HG03159 (cell line): ENCODE data around the gene VMP1.
A peak's percentile ranks its signal among the peaks of the same experiment; 100 is the strongest.

Source experiments
- ATAC-seq: cut with Tn5 transposase; IDR thresholded peaks from one replicate; pipeline ENCODE4 v1.9.1; 2021; ENCODE audit warnings: mild to moderate bottlenecking, moderate library complexity; ENCODE audit not compliant: unreplicated experiment

Gene VMP1

DNA sequence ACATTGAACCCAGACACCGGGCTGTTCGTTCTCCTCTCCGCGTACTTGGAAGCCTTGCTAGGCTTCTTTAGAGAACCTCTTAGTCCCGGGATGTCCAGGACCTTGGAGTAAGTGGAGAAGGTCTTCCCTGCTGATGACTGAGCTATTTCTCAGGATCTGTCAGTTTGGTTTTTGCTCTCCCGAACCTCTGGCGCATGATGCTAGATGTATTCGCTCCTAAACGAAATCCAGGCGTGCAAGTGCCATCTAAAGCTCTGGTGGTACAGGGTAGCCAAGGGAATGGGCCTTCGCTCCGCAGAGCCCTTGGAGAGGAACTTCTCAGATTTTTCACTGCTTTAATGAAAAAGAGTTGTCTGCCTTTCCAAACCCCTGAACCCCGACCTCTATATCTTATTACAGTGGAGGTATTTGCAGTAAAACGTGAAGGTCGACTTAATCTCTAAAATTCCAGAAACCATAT, 547 bp downstream of the VMP1 start:
- peak; percentile 6 for ATAC-seq

GRCh38 chr17:59711936-59712335, 4.5 kb downstream of the VMP1 start:
- ATAC-seq: no peak

DNA sequence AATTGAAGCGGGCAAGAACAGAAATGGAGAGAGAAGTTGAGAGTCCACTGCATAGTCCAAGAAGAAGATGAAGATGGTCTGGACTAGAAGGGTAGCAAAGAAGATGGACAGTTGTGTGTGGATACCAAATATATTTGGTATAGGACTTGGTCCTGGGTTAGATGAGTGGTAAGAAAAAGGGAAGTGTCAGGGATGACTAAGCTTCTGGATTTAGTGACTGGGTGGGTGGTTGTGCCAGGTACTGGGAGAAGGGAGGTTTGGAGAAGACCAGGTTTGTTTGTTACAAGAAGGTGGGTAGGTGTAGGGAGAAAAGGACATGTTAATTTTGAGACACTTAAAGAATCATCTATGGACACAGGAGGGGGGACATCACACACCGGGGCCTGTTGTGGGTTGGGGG, 5.4 kb downstream of the VMP1 start:
- ATAC-seq: no peak

DNA sequence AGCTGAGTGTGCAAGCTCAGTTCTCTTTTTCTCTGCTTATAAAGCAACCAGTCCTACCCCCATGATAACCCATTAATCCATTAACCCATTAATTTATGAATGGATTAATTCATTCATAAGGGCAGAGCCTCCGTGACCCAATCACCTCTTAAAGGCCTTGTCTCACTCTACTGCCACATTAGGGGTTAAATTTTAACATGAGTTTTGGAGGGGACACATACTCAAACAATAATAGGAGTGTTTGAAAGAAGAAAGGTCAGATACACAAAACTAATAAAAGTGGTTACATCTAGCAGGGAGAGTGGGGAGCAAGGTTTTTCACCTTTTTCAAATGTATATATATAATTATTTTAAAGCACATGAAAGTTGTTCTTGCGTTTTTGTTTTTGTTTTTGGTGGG, 6.8 kb downstream of the VMP1 start:
- ATAC-seq: no peak

GRCh38 chr17:59716427-59716826, 9.0 kb downstream of the VMP1 start:
- no peak for ATAC-seq

GRCh38 chr17:59719526-59719925, 12.1 kb downstream of the VMP1 start:
- no peak for ATAC-seq

DNA sequence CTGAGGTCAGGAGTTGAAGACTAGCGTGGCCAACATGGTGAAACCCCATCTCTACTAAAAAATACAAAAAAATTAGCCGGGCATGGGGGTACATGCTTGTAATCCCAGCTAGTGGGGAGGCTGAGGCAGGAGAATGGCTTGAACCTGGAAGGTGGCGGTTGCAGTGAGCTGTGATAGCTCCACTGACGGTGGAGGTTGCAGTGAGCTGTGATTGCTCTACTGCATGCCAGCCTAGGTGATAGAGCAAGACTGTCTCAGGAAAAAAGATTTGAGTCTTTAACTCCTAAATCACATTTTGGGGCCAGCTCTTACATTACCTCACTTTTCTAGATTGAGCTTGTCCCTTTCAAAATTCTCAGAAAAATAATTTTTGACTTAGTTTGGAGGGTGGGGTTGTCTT, 15.2 kb downstream of the VMP1 start:
- no peak for ATAC-seq

DNA sequence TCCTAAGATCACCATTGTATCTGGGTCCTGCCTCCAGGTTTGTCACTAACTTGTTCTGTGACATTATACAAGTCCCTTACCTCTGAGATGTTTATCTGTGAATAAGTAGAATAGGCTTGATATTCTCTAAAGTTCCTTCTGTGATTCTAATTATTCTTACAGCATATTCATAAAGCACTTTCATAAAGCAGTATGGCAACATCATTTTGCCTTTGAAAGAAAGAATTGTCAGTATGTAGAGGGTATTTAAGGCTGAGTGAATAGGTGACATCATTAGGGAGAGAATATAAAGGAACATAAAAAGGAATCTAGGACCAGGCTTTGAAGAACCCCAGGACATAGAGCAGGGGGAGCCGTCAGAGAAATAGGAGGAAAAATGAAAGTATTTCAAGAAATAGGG, 15.6 kb downstream of the VMP1 start:
- ATAC-seq: no peak

DNA sequence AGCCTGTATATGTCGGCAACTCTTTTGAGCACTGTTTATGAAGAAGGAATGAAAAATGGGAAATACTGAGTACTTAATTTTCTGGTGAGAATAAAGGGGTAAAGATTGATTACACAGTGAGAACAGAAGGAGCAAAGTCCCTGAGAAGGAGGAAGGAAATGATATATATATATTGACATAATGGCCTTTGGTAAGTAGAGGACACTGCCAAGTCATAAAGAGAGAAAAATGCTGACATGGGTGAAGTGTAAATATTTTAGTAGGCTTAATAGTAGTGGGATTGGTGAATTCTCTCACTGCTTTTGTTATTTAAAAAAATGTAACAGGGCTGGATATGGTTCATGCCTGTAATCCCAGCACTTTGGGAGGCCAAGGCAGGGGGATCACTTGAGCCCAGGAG, 16.2 kb downstream of the VMP1 start:
- no peak for ATAC-seq

DNA sequence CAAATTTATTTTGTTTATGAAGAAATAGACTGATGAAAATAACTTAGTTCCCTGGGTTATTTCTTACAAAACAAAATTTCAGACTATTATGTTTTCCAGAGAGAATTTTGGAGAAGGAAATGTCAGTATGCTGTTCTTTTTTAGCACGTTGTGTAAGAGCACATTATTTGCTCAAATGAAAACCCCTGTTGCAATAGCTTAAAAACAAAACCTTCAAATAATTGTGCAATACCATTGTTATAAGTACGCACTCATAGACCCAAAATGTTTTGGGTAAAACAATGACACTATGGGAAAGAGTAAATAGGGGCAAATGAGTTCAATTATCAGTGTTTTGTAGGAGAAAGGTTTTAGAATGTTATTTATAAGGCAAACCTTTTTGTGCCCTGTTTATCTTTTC, 18.2 kb downstream of the VMP1 start:
- ATAC-seq: no peak

- no peak for ATAC-seq
Observed at GRCh38 chr17:59727817-59728533, 20.5 kb downstream of the VMP1 start.

GRCh38 chr17:59730268-59730834, 22.9 kb downstream of the VMP1 start:
- no peak for ATAC-seq

DNA sequence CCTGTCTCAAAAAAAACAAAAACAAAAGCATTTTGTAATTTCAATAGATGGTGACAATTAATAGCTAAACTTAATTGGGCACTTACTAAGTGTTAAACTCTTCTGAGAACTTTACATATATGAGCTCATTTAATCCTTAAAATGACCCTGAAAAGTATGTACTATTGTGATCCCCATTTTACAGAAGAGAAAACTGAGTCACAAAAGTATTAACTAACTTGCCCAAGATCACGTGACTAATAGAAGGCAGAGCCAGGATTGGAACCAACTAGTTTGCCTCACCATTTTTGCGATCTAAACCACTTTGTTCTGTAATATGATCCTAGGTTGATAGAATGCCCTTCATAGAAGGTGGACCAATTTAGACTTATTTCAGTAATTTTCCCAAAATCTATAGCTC, 26.2 kb downstream of the VMP1 start:
- ATAC-seq: no peak

DNA sequence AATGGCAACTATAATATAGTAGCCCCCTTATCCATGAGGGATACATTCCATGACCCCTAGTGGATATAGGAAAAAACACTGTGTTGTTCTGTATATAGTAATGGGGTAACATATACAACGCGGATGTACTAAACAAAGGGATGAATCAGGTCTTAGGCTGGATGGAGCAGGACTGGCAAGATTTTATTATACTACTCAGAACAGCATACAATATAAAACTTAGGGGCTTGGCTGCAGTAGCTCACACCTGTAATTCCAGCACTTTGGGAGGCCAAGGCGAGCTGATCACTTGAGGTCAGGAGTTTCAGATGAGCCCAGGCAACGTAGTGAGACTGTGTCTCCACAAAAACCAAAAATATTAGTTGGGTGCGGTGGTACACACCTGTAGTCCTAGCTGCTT, 26.8 kb downstream of the VMP1 start:
- ATAC-seq: no peak

DNA sequence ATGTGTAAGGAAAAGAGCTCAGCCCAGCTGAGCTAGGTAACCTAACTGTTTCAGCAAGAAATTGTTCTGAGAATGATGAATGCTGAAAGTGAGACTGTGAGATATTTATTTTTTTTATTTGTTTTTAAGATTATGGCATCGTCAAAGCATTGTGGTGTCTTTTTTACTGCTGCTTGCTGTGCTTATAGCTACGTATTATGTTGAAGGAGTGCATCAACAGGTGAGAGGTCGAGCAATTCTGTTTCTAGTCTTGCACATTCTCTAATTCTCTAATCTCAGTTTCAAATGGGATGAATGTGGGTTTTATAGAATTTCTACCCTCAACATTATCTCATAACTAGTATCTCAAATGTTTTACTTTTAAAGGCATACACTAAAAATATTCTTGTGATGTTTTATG, 29.9 kb downstream of the VMP1 start:
- no peak for ATAC-seq

DNA sequence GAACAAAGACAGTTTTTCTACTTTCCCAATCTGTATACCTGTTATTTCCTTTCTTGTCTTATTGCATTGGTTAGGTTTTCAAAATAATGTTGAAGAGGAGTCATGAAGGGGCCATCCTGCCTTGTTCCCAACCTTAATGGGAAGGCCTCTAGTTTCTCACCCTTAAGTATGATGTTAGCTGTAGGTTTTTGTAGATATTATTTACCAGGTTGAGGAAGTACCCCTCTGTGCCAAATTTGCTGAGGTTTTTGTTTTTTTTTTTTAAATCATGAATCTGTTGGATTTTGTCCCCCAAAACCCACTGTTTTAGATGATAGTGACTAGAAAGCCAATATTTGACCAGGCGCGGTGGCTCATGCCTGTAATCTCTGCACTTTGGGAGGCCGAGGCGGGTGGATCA, 36.4 kb downstream of the VMP1 start:
- ATAC-seq: no peak

GRCh38 chr17:59745040-59745439, 37.6 kb downstream of the VMP1 start:
- ATAC-seq: no peak

DNA sequence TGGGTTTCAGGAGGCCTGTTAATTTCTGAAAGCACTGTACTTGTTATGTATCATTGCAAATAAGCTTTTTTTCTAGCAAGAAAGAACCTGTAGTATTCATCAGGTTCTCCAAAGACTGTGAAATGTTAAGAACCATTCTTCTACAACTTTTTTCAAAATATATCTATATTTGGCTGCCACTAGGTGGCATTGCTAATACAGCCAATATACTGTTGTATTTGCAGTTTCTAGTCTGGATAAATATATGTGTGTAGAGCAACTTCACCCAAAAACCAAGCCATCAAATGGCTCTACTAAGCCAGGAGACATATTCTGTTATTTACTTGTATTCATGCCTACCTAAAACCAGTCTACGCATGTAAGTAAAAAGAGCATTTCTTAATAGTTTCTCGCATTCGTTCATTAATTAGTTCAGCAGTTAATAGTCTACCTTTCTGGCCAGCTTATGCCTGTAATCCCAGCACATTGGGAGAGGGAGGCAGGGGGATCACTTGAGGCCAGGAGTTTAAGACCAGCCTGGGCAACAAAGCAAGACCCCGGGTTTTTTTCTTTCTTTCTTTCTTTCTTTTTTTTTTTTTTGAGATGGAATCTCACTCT, 39.5 kb downstream of the VMP1 start:
- ATAC-seq: no peak

DNA sequence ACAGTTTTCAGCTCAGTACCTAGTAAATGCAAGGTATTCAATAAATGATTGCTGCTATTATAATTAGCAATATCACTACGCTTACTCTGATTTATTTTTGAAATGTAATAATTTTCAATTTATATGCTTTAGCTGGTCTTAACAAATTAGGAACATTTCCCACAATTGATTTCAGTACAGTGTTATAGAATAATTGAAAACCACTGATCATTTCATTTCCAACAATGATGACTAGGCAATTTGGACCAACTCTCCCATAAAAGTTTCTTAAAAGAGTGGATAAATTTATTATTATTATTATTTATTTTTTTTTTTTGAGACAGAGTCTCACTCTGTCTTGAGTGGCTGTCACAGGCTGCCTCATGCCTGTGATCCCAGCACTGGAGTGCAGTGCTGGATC, 41.1 kb downstream of the VMP1 start:
- no peak for ATAC-seq

DNA sequence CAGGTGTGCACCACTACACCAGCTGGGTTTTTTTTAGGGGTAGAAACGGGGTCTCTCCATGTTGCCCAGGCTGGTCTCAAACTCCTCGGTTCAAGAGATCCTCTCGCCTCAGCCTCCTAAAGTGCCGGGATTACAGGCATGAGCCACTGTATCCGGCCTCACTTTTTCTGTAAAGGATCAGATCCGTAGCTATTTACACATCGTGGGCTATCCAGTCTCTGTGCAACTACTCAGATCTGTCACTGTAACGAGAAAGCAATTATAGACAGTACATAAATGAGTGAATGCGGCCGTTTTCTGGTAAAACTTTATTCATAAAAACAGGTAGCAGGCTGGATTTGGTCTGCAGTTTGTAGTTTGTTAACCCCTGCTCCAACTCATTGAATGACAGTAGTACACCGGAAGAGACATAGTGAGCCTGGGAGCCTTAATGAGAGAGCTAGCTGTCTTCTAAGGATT, 44.5 kb downstream of the VMP1 start:
- no peak for ATAC-seq

DNA sequence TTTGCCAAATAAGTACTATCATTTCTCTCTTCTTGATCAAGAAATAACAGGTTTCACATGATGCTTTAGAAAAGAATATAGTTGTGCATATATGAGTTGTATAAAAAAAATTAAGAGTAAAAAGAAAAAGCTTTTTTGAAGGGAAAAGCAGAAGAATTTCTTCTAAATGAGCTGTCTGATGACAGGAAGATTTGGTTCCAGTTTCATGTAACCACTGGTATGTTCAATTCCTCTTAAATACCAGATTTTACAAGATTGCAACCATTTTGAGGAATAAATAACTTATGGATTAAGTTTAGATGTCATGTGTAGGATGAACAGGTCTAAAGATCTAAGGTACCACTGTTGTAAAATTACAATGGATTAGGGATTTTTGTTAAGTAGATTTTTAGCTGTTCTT, 45.0 kb downstream of the VMP1 start:
- ATAC-seq: no peak

GRCh38 chr17:59752922-59753321, 45.5 kb downstream of the VMP1 start:
- ATAC-seq: no peak
